Neural cell (in vitro differentiated cells): ENCODE measurements around the gene LRCH4. TPM values are rescaled to one million over a fixed set of nuclear protein-coding genes. Genes with fewer than 3 reads are reported as not detected.

Experiments used
- H2AFZ ChIP-seq: fragments of 200-600, 300-800 bp; sonication (generic), shearing (Covaris generic); 2 replicates; pipeline ENCODE4 v1.6.0; 2014; ENCODE audit warnings: low read depth, mild to moderate bottlenecking, antibody characterized with exemption, low read length, moderate library complexity
- H3F3A ChIP-seq: fragments of 200-600 bp; shearing (Covaris generic); 2 replicates; pipeline ENCODE4 v1.6.1; 2016; ENCODE audit warnings: mild to moderate bottlenecking, moderate library complexity, mixed read lengths, antibody characterized with exemption, low read length; ENCODE audit not compliant: insufficient read depth, poor library complexity, severe bottlenecking
- H3K27ac ChIP-seq: fragments of 200-600, 300-800 bp; sonication (generic), shearing (Covaris generic); 2 replicates; pipeline ENCODE4 v1.5.1; 2014; ENCODE audit warnings: mild to moderate bottlenecking, low read length, moderate library complexity
- H3K27me3 ChIP-seq: fragments of 300-800, 200-600 bp; sonication (generic), shearing (Covaris generic); 2 replicates; pipeline ENCODE4 v1.6.0; 2014; ENCODE audit warnings: mild to moderate bottlenecking, low read depth, low read length, moderate library complexity; ENCODE audit not compliant: insufficient read depth
- H3K36me3 ChIP-seq: fragments of 300-800, 200-600 bp; sonication (generic), shearing (Covaris generic); 2 replicates; pipeline ENCODE4 v1.5.1; 2014; ENCODE audit warnings: mild to moderate bottlenecking, antibody characterized with exemption, low read length, moderate library complexity; ENCODE audit not compliant: insufficient read depth
- H3K4me2 ChIP-seq: fragments of 300-800, 200-600 bp; sonication (generic), shearing (Covaris generic); 2 replicates; pipeline ENCODE4 v1.6.0; 2014; ENCODE audit warnings: mild to moderate bottlenecking, low read length
- H3K4me3 ChIP-seq: fragments of 300-800, 200-600 bp; sonication (generic), shearing (Covaris generic); 2 replicates; pipeline ENCODE4 v1.5.1; 2014; ENCODE audit warnings: mild to moderate bottlenecking, low read length, moderate library complexity
- H3K79me2 ChIP-seq: fragments of 200-600 bp; shearing (Covaris generic); replicated peaks from 2 replicates; pipeline ENCODE4 v1.6.0; 2014; ENCODE audit warnings: mild to moderate bottlenecking, low read length, moderate library complexity; ENCODE audit not compliant: insufficient read depth
- H3K9ac ChIP-seq: fragments of 300-800, 200-600 bp; sonication (generic), shearing (Covaris generic); 2 replicates; pipeline ENCODE4 v1.6.1; 2016; ENCODE audit warnings: mild to moderate bottlenecking, low read length, mixed read lengths
- H3K9me2 ChIP-seq: fragments of 200-600 bp; shearing (Covaris generic); 2 replicates; pipeline ENCODE4 v1.6.1; 2016; ENCODE audit warnings: mild to moderate bottlenecking, low read length, mixed read lengths; ENCODE audit not compliant: insufficient read depth
- H3K9me3 ChIP-seq: fragments of 200-600, 300-800 bp; sonication (generic), shearing (Covaris generic); 2 replicates; pipeline ENCODE4 v1.6.1; 2016; ENCODE audit warnings: mild to moderate bottlenecking, mixed run types, low read length, moderate library complexity, mixed read lengths
- H4K20me1 ChIP-seq: fragments of 200-600 bp; shearing (Covaris generic); 2 replicates; pipeline ENCODE4 v1.6.1; 2016; ENCODE audit warnings: mild to moderate bottlenecking, mixed run types; ENCODE audit not compliant: insufficient read depth
- CTCF ChIP-seq: fragments of 450-650 bp; IDR thresholded peaks from 2 replicates; pipeline ENCODE4 v1.5.1; 2014; ENCODE audit warnings: antibody characterized with exemption, mild to moderate bottlenecking, moderate library complexity; ENCODE audit not compliant: poor library complexity, severe bottlenecking
- EP300 ChIP-seq: fragments of 450-650 bp; conservative IDR thresholded peaks from 2 replicates; pipeline ENCODE4 v1.6.1; 2014; ENCODE audit warnings: antibody characterized with exemption, mild to moderate bottlenecking, moderate library complexity; ENCODE audit not compliant: poor library complexity, severe bottlenecking
- EZH2 ChIP-seq: fragments of 200-600, 300-800 bp; shearing (Covaris generic), sonication (generic); IDR thresholded peaks from 2 replicates; pipeline ENCODE4 v1.6.1; 2014; ENCODE audit warnings: antibody characterized with exemption, low read length, borderline replicate concordance, mild to moderate bottlenecking; ENCODE audit not compliant: insufficient read depth, poor library complexity, severe bottlenecking
- MXI1 ChIP-seq: fragments of 450-650 bp; conservative IDR thresholded peaks from 2 replicates; pipeline ENCODE4 v1.6.1; 2014; ENCODE audit warnings: antibody characterized with exemption, mild to moderate bottlenecking; ENCODE audit not compliant: poor library complexity, severe bottlenecking
- POLR2AphosphoS5 ChIP-seq: IDR thresholded peaks from 2 replicates; pipeline ENCODE4 v1.6.1; 2012
- RAD21 ChIP-seq: fragments of 450-650 bp; conservative IDR thresholded peaks from 2 replicates; pipeline ENCODE4 v1.6.1; 2014; ENCODE audit warnings: antibody characterized with exemption, mild to moderate bottlenecking, moderate library complexity
- REST ChIP-seq: IDR thresholded peaks from 2 replicates; pipeline ENCODE4 v1.6.1; 2012; ENCODE audit warnings: borderline replicate concordance
- SMC3 ChIP-seq: fragments of 450-650 bp; conservative IDR thresholded peaks from 2 replicates; pipeline ENCODE4 v1.6.1; 2014; ENCODE audit warnings: antibody characterized with exemption, mild to moderate bottlenecking, moderate library complexity; ENCODE audit not compliant: poor library complexity
- TAF1 ChIP-seq: IDR thresholded peaks from 2 replicates; pipeline ENCODE4 v1.6.1; 2012; ENCODE audit warnings: low read depth
- polyA plus RNA-seq: library from polyadenylated mRNA; depleted of rRNA; stranded (reverse); fragments of >200 nt; gene quantifications from 2 replicates; pipeline ENCODE4 v1.2.3, GENCODE V29; 2014

LRCH4 gene
- polyA plus RNA-seq, 1 donor from 2014 or later = 17.2 TPM

GRCh38 chr7:100612730-100613390 is 26.9 kb upstream of the LRCH4 start:
- Histone ChIP-seq H4K20me1 (no peaks in the 10 kb centered on the region), H3K9me2 (no peaks in the 10 kb centered on the region), H3K4me3 (peak overlapping the region; percentile 96), H2AFZ (peak overlapping the region; percentile 79), H3K79me2 (peaks cover 4% of the 10 kb centered on the region), H3K36me3 (no peaks in the 10 kb centered on the region), H3K27ac (peak overlapping the region; percentile 95), H3K9me3 (no peaks in the 10 kb centered on the region), H3K9ac (peak overlapping the region; percentile 89), H3F3A (no peaks in the 10 kb centered on the region), H3K4me2 (peak overlapping the region; percentile 72), H3K27me3 (no peaks in the 10 kb centered on the region)
- no peak for TF ChIP-seq CTCF
- TF ChIP-seq SMC3 = no peak
- no peak for TF ChIP-seq EZH2
- no peak for TF ChIP-seq POLR2AphosphoS5
- TF ChIP-seq MXI1 = peak; percentile 35
- TF ChIP-seq TAF1 = no peak
- TF ChIP-seq REST = no peak

GRCh38 chr7:100611983-100612729 is 26.2 kb upstream of the LRCH4 start, which contains the start of gene MOSPD3:
Gene MOSPD3 (plus strand): TSS chr7:100612540. CDS start chr7:100612792, 252 bp downstream.
- H2AFZ ChIP-seq = peak within 1 kb of the TSS; percentile 79
- no peaks in the 10 kb centered on the region for H3K27me3 ChIP-seq
- H3K36me3 ChIP-seq = no peaks in the 10 kb centered on the region
- H3K9ac ChIP-seq = peak within 1 kb of the TSS; percentile 89
- H3K4me2 ChIP-seq = peak within 1 kb of the TSS; percentile 72
- peak within 1 kb of the TSS; percentile 96 for H3K4me3 ChIP-seq
- H4K20me1 ChIP-seq = no peaks in the 10 kb centered on the region
- TF ChIP-seq EP300 = peak; percentile 71
- no peak for TF ChIP-seq EZH2
- TF ChIP-seq TAF1 = peak; percentile 56
- TF ChIP-seq REST = peak; percentile 42
- TF ChIP-seq RAD21 = peak; percentile 16
- peak; percentile 24 for TF ChIP-seq SMC3
- peak; percentile 67 for TF ChIP-seq POLR2AphosphoS5
- peak; percentile 76 for TF ChIP-seq MXI1
- no peak for TF ChIP-seq CTCF
- H3K9me3 ChIP-seq = no peaks in the 10 kb centered on the region
- H3K79me2 ChIP-seq = peaks cover 4% of the 10 kb centered on the region
- peak within 1 kb of the TSS; percentile 95 for H3K27ac ChIP-seq
- H3K9me2 ChIP-seq = no peaks in the 10 kb centered on the region
- H3F3A ChIP-seq = no peaks in the 10 kb centered on the region
